ENCODE results near the gene PIR.

DNA sequence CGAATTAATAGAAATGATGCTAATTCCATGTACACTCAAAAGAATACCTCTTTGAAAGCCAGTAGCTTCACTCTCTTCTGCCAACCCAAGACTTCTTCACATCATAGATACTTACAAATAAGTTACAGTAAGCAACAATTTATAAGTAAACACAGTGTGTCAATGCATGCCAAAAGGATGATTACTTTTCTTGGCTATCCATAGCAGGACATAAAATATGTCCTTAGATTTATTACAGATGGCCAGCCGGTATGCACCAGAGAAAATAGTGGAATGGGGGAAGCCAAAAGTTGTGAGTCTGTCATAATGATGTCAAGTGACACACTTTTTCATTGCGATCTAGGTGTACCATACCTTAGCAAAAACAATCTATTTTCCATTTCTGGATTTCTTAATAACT is 6.8 kb upstream of the PIR start:
- no peak for TF ChIP-seq CTCF (IDR thresholded peaks at IDR 0.05)
- TF ChIP-seq EZH2 (IDR thresholded peaks at IDR 0.05; ENCODE audit: borderline replicate concordance, insufficient read depth, low read depth, low read length, poor library complexity, severe bottlenecking), result no peak
